Uterine smooth muscle cell (primary cell): ENCODE results near the gene SPEG. TPM values are rescaled to one million over a fixed set of nuclear protein-coding genes. Genes with fewer than 3 reads are reported as not detected.

Source experiments
- total RNA-seq: library from RNA; depleted of rRNA; stranded (reverse); fragments of >200 nt; gene quantifications from 2 replicates; pipeline ENCODE4 v1.2.3, GENCODE V29; 2014

Gene SPEG
- total RNA-seq = 38.8 and 60.6 TPM in 2 replicates

GRCh38 chr2:219434718-219435525 lies at the start of gene SPEG:
SPEG (plus strand) TSS chr2:219434843; CDS start chr2:219434978, 135 bp downstream.

GRCh38 chr2:219387306-219388120 lies 47.1 kb upstream of the SPEG start, which contains the start of gene DNPEP:
DNPEP (minus strand) TSS chr2:219387912; CDS start chr2:219387794, 118 bp downstream.

GRCh38 chr2:219418155-219419011 lies 16.3 kb upstream of the SPEG start, which contains the start of gene DES:
DES (plus strand) TSS chr2:219418377; CDS start chr2:219418463, 86 bp downstream.

GRCh38 chr2:219498280-219499057 lies 63.8 kb downstream of the SPEG start, which contains the start of gene GMPPA:
GMPPA (plus strand) TSS chr2:219498891; CDS start chr2:219499976, 1,085 bp downstream.

GRCh38 chr2:219514196-219514761 lies 79.6 kb downstream of the SPEG start, which contains the start of gene ASIC4:
ASIC4 (plus strand) TSS chr2:219514482; CDS start chr2:219514725, 243 bp downstream.

GRCh38 chr2:219543596-219544358 lies 109.1 kb downstream of the SPEG start, which contains the start of the genes CHPF and TMEM198:
CHPF (minus strand) TSS chr2:219543809; CDS start chr2:219543538, 271 bp downstream.
TMEM198 (plus strand) TSS chr2:219544028; CDS start chr2:219544728, 700 bp downstream.

Other genes starting within 250 kb of the SPEG start
- 25.5 and 30.0 TPM in 2 replicates for gene ZFAND2B, start 228.1 kb upstream of the SPEG start, total RNA-seq
- gene ABCB6, start 215.9 kb upstream of the SPEG start, total RNA-seq = 28.1 and 38.4 TPM in 2 replicates
- gene ATG9A, start 205.2 kb upstream of the SPEG start, total RNA-seq = 27.0 and 40.4 TPM in 2 replicates
- gene ANKZF1, start 205.0 kb upstream of the SPEG start, total RNA-seq = 23.4 and 27.0 TPM in 2 replicates
- gene GLB1L, start 189.4 kb upstream of the SPEG start, total RNA-seq = 17.5 and 19.1 TPM in 2 replicates
- 42.4 and 48.9 TPM in 2 replicates for gene STK16, start 189.4 kb upstream of the SPEG start, total RNA-seq
- gene TUBA4B, start 181.6 kb upstream of the SPEG start, total RNA-seq = 0.11 TPM in 1 of 2 replicates, not detected in the other
- 6.9 and 11.5 TPM in 2 replicates for gene TUBA4A, start 180.9 kb upstream of the SPEG start, total RNA-seq
- gene DNAJB2, start 155.5 kb upstream of the SPEG start, total RNA-seq = 47.1 and 51.1 TPM in 2 replicates
- 9.0 and 58.1 TPM in 2 replicates for gene PTPRN, start 125.4 kb upstream of the SPEG start, total RNA-seq
- gene RESP18, start 102.1 kb upstream of the SPEG start, total RNA-seq = not detected in 2 replicates
- gene DNPEP, start 46.9 kb upstream of the SPEG start, total RNA-seq = 80.4 and 85.0 TPM in 2 replicates
- 284 and 858 TPM in 2 replicates for gene DES, start 16.5 kb upstream of the SPEG start, total RNA-seq
- gene GMPPA, start 64.0 kb downstream of the SPEG start, total RNA-seq = 67.4 and 70.6 TPM in 2 replicates
- 0.25 and 0.55 TPM in 2 replicates for gene ASIC4, start 79.6 kb downstream of the SPEG start, total RNA-seq
- 187 and 327 TPM in 2 replicates for gene CHPF, start 109.0 kb downstream of the SPEG start, total RNA-seq
- 0.77 and 1.9 TPM in 2 replicates for gene TMEM198, start 109.2 kb downstream of the SPEG start, total RNA-seq
- gene OBSL1, start 136.7 kb downstream of the SPEG start, total RNA-seq = 47.6 and 70.9 TPM in 2 replicates
- gene INHA, start 137.5 kb downstream of the SPEG start, total RNA-seq = 0.11 and 0.50 TPM in 2 replicates
- 17.9 and 18.6 TPM in 2 replicates for gene STK11IP, start 163.0 kb downstream of the SPEG start, total RNA-seq
- 4.3 and 9.5 TPM in 2 replicates for gene SLC4A3, start 192.8 kb downstream of the SPEG start, total RNA-seq